Measurements from ENCODE around the gene OARD1.

GRCh38 chr6:41088451-41088850, 16.3 kb upstream of the OARD1 start:
- no peak for TF ChIP-seq CTCF (IDR thresholded peaks at IDR 0.05)
- TF ChIP-seq POLR2A (IDR thresholded peaks at IDR 0.05) = no peak
- TF ChIP-seq POLR2AphosphoS5 (IDR thresholded peaks at IDR 0.05) = no peak
- TF ChIP-seq EP300 (IDR thresholded peaks at IDR 0.05) = no peak
